RWPE2 (cell line): ENCODE results near the gene SLC38A2.

ENCODE experiments used
- ATAC-seq: fragments of 200-7000 bp; cut with Tn5 transposase; 3 replicates; pipeline ENCODE4 v1.9.1; 2021; ENCODE audit warnings: low read depth
- DNase-seq: peaks from one replicate; pipeline ENCODE4 v3.0.0-alpha.2; 2020; ENCODE audit warnings: low spot score
- H3K27ac ChIP-seq: fragments of 450-650 bp; 2 replicates; pipeline ENCODE4 v1.5.1; 2017; ENCODE audit warnings: mild to moderate bottlenecking; ENCODE audit not compliant: poor library complexity, severe bottlenecking
- H3K27me3 ChIP-seq: fragments of 250-450 bp; sonication (Bioruptor Pico); 2 replicates; pipeline ENCODE4 v1.5.1; 2021; ENCODE audit warnings: mild to moderate bottlenecking, moderate library complexity; ENCODE audit not compliant: insufficient read depth, poor library complexity, severe bottlenecking
- H3K36me3 ChIP-seq: fragments of 250-450 bp; sonication (Bioruptor Pico); 2 replicates; pipeline ENCODE4 v1.5.1; 2020; ENCODE audit warnings: low read depth, mild to moderate bottlenecking, moderate library complexity
- H3K4me1 ChIP-seq: fragments of 250-450 bp; sonication (Bioruptor Pico); 2 replicates; pipeline ENCODE4 v1.5.1; 2021; ENCODE audit warnings: mild to moderate bottlenecking, moderate library complexity; ENCODE audit not compliant: insufficient read depth, poor library complexity, severe bottlenecking
- H3K4me3 ChIP-seq: fragments of 250-450 bp; sonication (Bioruptor Pico); 2 replicates; pipeline ENCODE4 v1.5.1; 2021; ENCODE audit warnings: mild to moderate bottlenecking, moderate library complexity; ENCODE audit not compliant: severe bottlenecking
- H3K9me3 ChIP-seq: fragments of 250-450 bp; sonication (Bioruptor Pico); 2 replicates; pipeline ENCODE4 v1.5.1; 2021; ENCODE audit warnings: mild to moderate bottlenecking, moderate library complexity; ENCODE audit not compliant: severe bottlenecking
- CTCF ChIP-seq: fragments of 450-650 bp; IDR thresholded peaks from one replicate; pipeline ENCODE4 v1.5.1; 2017; ENCODE audit warnings: mild to moderate bottlenecking, moderate library complexity; ENCODE audit not compliant: poor library complexity, severe bottlenecking

The SLC38A2 gene

GRCh38 chr12:46351886-46352650 lies 20.5 kb downstream of the SLC38A2 start:
- H3K4me3 ChIP-seq, result no peak overlapping the region
- no peak for DNase-seq
- no peak overlapping the region for H3K27ac ChIP-seq
- H3K9me3 ChIP-seq, result no peaks in the 10 kb centered on the region
- no peaks in the 10 kb centered on the region for H3K4me1 ChIP-seq
- ATAC-seq, result no peak
- no peak for TF ChIP-seq CTCF
- H3K27me3 ChIP-seq, result no peaks in the 10 kb centered on the region
- no peaks in the 10 kb centered on the region for H3K36me3 ChIP-seq

GRCh38 chr12:46351138-46351537 lies 21.4 kb downstream of the SLC38A2 start:
- no peaks in the 10 kb centered on the region for H3K4me1 ChIP-seq
- H3K36me3 ChIP-seq, result no peaks in the 10 kb centered on the region
- no peak overlapping the region for H3K4me3 ChIP-seq
- H3K27me3 ChIP-seq, result no peaks in the 10 kb centered on the region
- no peak for TF ChIP-seq CTCF
- ATAC-seq (no peak), DNase-seq (no peak)
- no peaks in the 10 kb centered on the region for H3K9me3 ChIP-seq
- H3K27ac ChIP-seq, result no peak overlapping the region

- Histone ChIP-seq H3K27me3 (no peaks in the 10 kb centered on the region), H3K27ac (no peak overlapping the region), H3K4me1 (no peaks in the 10 kb centered on the region), H3K36me3 (no peaks in the 10 kb centered on the region), H3K9me3 (no peaks in the 10 kb centered on the region), H3K4me3 (no peak overlapping the region)
- TF ChIP-seq CTCF, result no peak
- DNase-seq, result no peak
- no peak for ATAC-seq
These were observed 23.3 kb downstream of the SLC38A2 start for GRCh38 chr12:46349253-46349652.

GRCh38 chr12:46343118-46343852 lies 29.3 kb downstream of the SLC38A2 start:
- Histone ChIP-seq H3K4me1 (peaks cover 6% of the 10 kb centered on the region), H3K27me3 (no peaks in the 10 kb centered on the region), H3K9me3 (no peaks in the 10 kb centered on the region), H3K27ac (no peak overlapping the region), H3K36me3 (no peaks in the 10 kb centered on the region), H3K4me3 (no peak overlapping the region)
- TF ChIP-seq CTCF, result no peak
- ATAC-seq, result 0 out of 3 replicates have a peak, but pooled peaks have one; percentile 27
- no peak for DNase-seq
